GM21576 (cell line): ENCODE measurements around the gene STK38.
A peak's percentile ranks its signal among the peaks of the same experiment; 100 is the strongest.
"Not testable (repeated sequence)": the region's sequence is repeated elsewhere in the genome, so short reads cannot be mapped to it uniquely, and the experiment has no call there.

Experiments
- ATAC-seq: cut with Tn5 transposase; IDR thresholded peaks from one replicate; pipeline ENCODE4 v1.9.1; 2021; ENCODE audit warnings: mild to moderate bottlenecking, moderate library complexity; ENCODE audit not compliant: unreplicated experiment

Gene STK38

GRCh38 chr6:36546920-36547645 lies at the start of gene STK38:
STK38 (minus strand) TSS chr6:36547479; CDS start chr6:36540202, 7,277 bp downstream.
- ATAC-seq, result peak; percentile 70

- ATAC-seq, result no peak
These were observed 49.1 kb upstream of the STK38 start for GRCh38 chr6:36596356-36596755.

GRCh38 chr6:36594816-36595643 lies 47.8 kb upstream of the STK38 start:
- no peak for ATAC-seq

- peak; percentile 84 for ATAC-seq
These were observed 46.9 kb upstream of the STK38 start, which contains the start of gene SRSF3 for GRCh38 chr6:36594029-36594815. SRSF3 (plus strand) TSS chr6:36594362; CDS start chr6:36596763, 2,401 bp downstream.

GRCh38 chr6:36593569-36594028 lies 46.3 kb upstream of the STK38 start:
- peak; percentile 22 for ATAC-seq

- ATAC-seq, result no peak
These were observed 45.0 kb upstream of the STK38 start for GRCh38 chr6:36592221-36592655.

- ATAC-seq, result no peak
These were observed 43.0 kb upstream of the STK38 start for GRCh38 chr6:36590237-36590636.

GRCh38 chr6:36589025-36589400 lies 41.7 kb upstream of the STK38 start:
- not testable (repeated sequence) for ATAC-seq

- ATAC-seq, result no peak
These were observed 39.3 kb upstream of the STK38 start for GRCh38 chr6:36586606-36587005.

- no peak for ATAC-seq
These were observed 34.4 kb upstream of the STK38 start for GRCh38 chr6:36581716-36582115.

- no peak for ATAC-seq
These were observed 32.9 kb upstream of the STK38 start for GRCh38 chr6:36580184-36580526.

GRCh38 chr6:36578431-36578830 lies 31.2 kb upstream of the STK38 start:
- no peak for ATAC-seq

- no peak for ATAC-seq
These were observed 30.8 kb upstream of the STK38 start for GRCh38 chr6:36578030-36578429.

- no peak for ATAC-seq
These were observed 30.0 kb upstream of the STK38 start for GRCh38 chr6:36577301-36577700.

- no peak for ATAC-seq
These were observed 29.3 kb upstream of the STK38 start for GRCh38 chr6:36576578-36576977.

GRCh38 chr6:36574679-36575078 lies 27.4 kb upstream of the STK38 start:
- ATAC-seq, result no peak

GRCh38 chr6:36572353-36573311 lies 25.4 kb upstream of the STK38 start:
- not testable (repeated sequence) for ATAC-seq

GRCh38 chr6:36571122-36572043 lies 24.1 kb upstream of the STK38 start:
- ATAC-seq, result no peak

- no peak for ATAC-seq
These were observed 23.0 kb upstream of the STK38 start for GRCh38 chr6:36570264-36570663.
